Trophoblast cell (in vitro differentiated cells and primary cell): ENCODE data around the gene EMILIN3.

Experiments used
- DNase-seq, 2 donors: peaks; one replicate each; pipeline ENCODE4 v3.0.0-alpha.2; 2016
- H2AFZ ChIP-seq: 2 replicates; pipeline ENCODE4 v1.6.1; 2013; ENCODE audit warnings: low read length, moderate library complexity, mild to moderate bottlenecking; ENCODE audit not compliant: insufficient read depth, poor library complexity
- H2AK5ac ChIP-seq: 2 replicates; pipeline ENCODE4 v1.6.1; 2013; ENCODE audit warnings: mild to moderate bottlenecking, low read length
- H2BK120ac ChIP-seq: 2 replicates; pipeline ENCODE4 v1.6.1; 2013; ENCODE audit warnings: low read length, mild to moderate bottlenecking, moderate library complexity; ENCODE audit not compliant: insufficient read depth, poor library complexity
- H2BK12ac ChIP-seq: 2 replicates; pipeline ENCODE4 v1.6.1; 2013; ENCODE audit warnings: mild to moderate bottlenecking, low read length, moderate library complexity
- H2BK5ac ChIP-seq: 2 replicates; pipeline ENCODE4 v1.6.1; 2013; ENCODE audit warnings: low read length, low read depth, moderate library complexity, mild to moderate bottlenecking; ENCODE audit not compliant: poor library complexity
- H3K14ac ChIP-seq: 2 replicates; pipeline ENCODE4 v1.6.1; 2013; ENCODE audit warnings: mild to moderate bottlenecking, low read length
- H3K18ac ChIP-seq: 2 replicates; pipeline ENCODE4 v1.6.1; 2013; ENCODE audit warnings: mild to moderate bottlenecking, low read length
- H3K23ac ChIP-seq: 2 replicates; pipeline ENCODE4 v1.6.1; 2013; ENCODE audit warnings: low read length
- H3K27ac ChIP-seq: 2 replicates; pipeline ENCODE4 v1.5.1; 2013; ENCODE audit warnings: low read depth, mild to moderate bottlenecking, inconsistent platforms, low read length, moderate library complexity
- H3K27me3 ChIP-seq: 2 replicates; pipeline ENCODE4 v1.6.1; 2013; ENCODE audit warnings: inconsistent platforms, mild to moderate bottlenecking, low read length, moderate library complexity; ENCODE audit not compliant: insufficient read depth
- H3K36me3 ChIP-seq, 2 experiments: 1 replicate in 1 of 2; 2 replicates in 1 of 2; pipeline ENCODE4 v1.6.1; 2013; ENCODE audit warnings: low read length in 2 of 2, mild to moderate bottlenecking in 2 of 2, moderate library complexity in 1 of 2; ENCODE audit not compliant: insufficient read depth in 2 of 2, control insufficient read depth in 1 of 2
- H3K4ac ChIP-seq: 2 replicates; pipeline ENCODE4 v1.6.1; 2013; ENCODE audit warnings: low read depth, mild to moderate bottlenecking, low read length, moderate library complexity
- H3K4me1 ChIP-seq, 2 experiments: 1 replicate in 1 of 2; 2 replicates in 1 of 2; pipeline ENCODE4 v1.6.1; 2013; ENCODE audit warnings: low read length in 2 of 2, mild to moderate bottlenecking in 2 of 2, moderate library complexity in 1 of 2; ENCODE audit not compliant: insufficient read depth in 2 of 2, control insufficient read depth in 1 of 2
- H3K4me2 ChIP-seq: 2 replicates; pipeline ENCODE4 v1.6.1; 2013; ENCODE audit warnings: inconsistent platforms, mild to moderate bottlenecking, low read length, moderate library complexity
- H3K4me3 ChIP-seq: 2 replicates; pipeline ENCODE4 v1.5.1; 2013; ENCODE audit warnings: mild to moderate bottlenecking, low read depth, low read length, inconsistent platforms
- H3K79me1 ChIP-seq: one replicate; pipeline ENCODE4 v1.6.1; 2013; ENCODE audit warnings: low read length
- H3K79me2 ChIP-seq: 2 replicates; pipeline ENCODE4 v1.6.1; 2013; ENCODE audit warnings: low read length, mild to moderate bottlenecking; ENCODE audit not compliant: control insufficient read depth, insufficient read depth, poor library complexity
- H3K9ac ChIP-seq: 2 replicates; pipeline ENCODE4 v1.6.1; 2013; ENCODE audit warnings: mild to moderate bottlenecking, low read length
- H3K9me3 ChIP-seq: 2 replicates; pipeline ENCODE4 v1.6.1; 2013; ENCODE audit warnings: low read depth, mild to moderate bottlenecking, control low read depth, inconsistent platforms, low read length; ENCODE audit not compliant: insufficient read depth
- H4K12ac ChIP-seq: 2 replicates; pipeline ENCODE4 v1.6.1; 2013; ENCODE audit warnings: low read depth, mild to moderate bottlenecking, low read length, moderate library complexity
- H4K8ac ChIP-seq: 2 replicates; pipeline ENCODE4 v1.6.1; 2013; ENCODE audit warnings: low read depth, mild to moderate bottlenecking, low read length, moderate library complexity
- H4K91ac ChIP-seq: one replicate; pipeline ENCODE4 v1.6.1; 2013; ENCODE audit warnings: low read depth, mild to moderate bottlenecking, low read length, moderate library complexity
- WGBS: extraction: QIAGEN DNeasy Blood & Tissue Kit; methylation state at CpG from one replicate; pipeline ENCODE4 v1.1.7; 2013; ENCODE audit warnings: missing lambda C conversion rate; ENCODE audit not compliant: insufficient read length, insufficient coverage; ENCODE audit errors: extremely low coverage; 5-methylcytosine and 5-hydroxymethylcytosine counted together

EMILIN3 gene

GRCh38 chr20:41406896-41407444, 40.4 kb upstream of the EMILIN3 start:
- H3K27me3 ChIP-seq = no peaks in the 10 kb centered on the region
- no peak overlapping the region for H2BK120ac ChIP-seq
- no peak overlapping the region for H3K4ac ChIP-seq
- peaks cover 24 to 56% of the 10 kb centered on the region in 2 experiments for H3K36me3 ChIP-seq
- no peak overlapping the region for H3K4me2 ChIP-seq
- H2AK5ac ChIP-seq = no peak overlapping the region
- no peaks in the 10 kb centered on the region for H3K79me2 ChIP-seq
- no CpG with 5 or more reads among the region's 7 CpGs for WGBS
- no peak overlapping the region for H4K8ac ChIP-seq
- H4K91ac ChIP-seq = no peak overlapping the region
- H2BK12ac ChIP-seq = no peak overlapping the region
- H3K9ac ChIP-seq = no peak overlapping the region
- H3K27ac ChIP-seq = no peak overlapping the region
- peak; percentile 87 to 89 for DNase-seq
- H3K18ac ChIP-seq = no peak overlapping the region
- H3K4me3 ChIP-seq = no peak overlapping the region
- H3K9me3 ChIP-seq = peaks cover 1% of the 10 kb centered on the region
- H3K23ac ChIP-seq = no peak overlapping the region
- H3K79me1 ChIP-seq = no peaks in the 10 kb centered on the region
- H2BK5ac ChIP-seq = no peak overlapping the region
- H3K14ac ChIP-seq = no peak overlapping the region
- no peak overlapping the region for H4K12ac ChIP-seq
- H2AFZ ChIP-seq = no peak overlapping the region
- H3K4me1 ChIP-seq = peaks cover 9 to 14% of the 10 kb centered on the region in 2 experiments

- no peak overlapping the region for H2BK5ac ChIP-seq
- H3K4me2 ChIP-seq = no peak overlapping the region
- H3K79me1 ChIP-seq = no peaks in the 10 kb centered on the region
- H3K4ac ChIP-seq = no peak overlapping the region
- H2AFZ ChIP-seq = no peak overlapping the region
- no peak overlapping the region for H3K23ac ChIP-seq
- no peak overlapping the region for H4K12ac ChIP-seq
- H2AK5ac ChIP-seq = no peak overlapping the region
- H2BK12ac ChIP-seq = no peak overlapping the region
- H3K14ac ChIP-seq = no peak overlapping the region
- no peak overlapping the region for H3K18ac ChIP-seq
- H3K27me3 ChIP-seq = no peaks in the 10 kb centered on the region
- H3K4me3 ChIP-seq = no peak overlapping the region
- H3K27ac ChIP-seq = no peak overlapping the region
- H3K9me3 ChIP-seq = peaks cover 1% of the 10 kb centered on the region
- H3K79me2 ChIP-seq = no peaks in the 10 kb centered on the region
- no peak for DNase-seq
- no peak overlapping the region for H2BK120ac ChIP-seq
- peaks cover 9 to 12% of the 10 kb centered on the region in 2 experiments for H3K4me1 ChIP-seq
- no peak overlapping the region for H3K9ac ChIP-seq
- peaks cover 22 to 53% of the 10 kb centered on the region in 2 experiments for H3K36me3 ChIP-seq
- H4K8ac ChIP-seq = no peak overlapping the region
- WGBS = no CpG with 5 or more reads among the region's 10 CpGs
- no peak overlapping the region for H4K91ac ChIP-seq
Observed at GRCh38 chr20:41406353-41406752, 39.7 kb upstream of the EMILIN3 start.

- no peak overlapping the region for H4K12ac ChIP-seq
- H3K27ac ChIP-seq = no peak overlapping the region
- H3K18ac ChIP-seq = no peak overlapping the region
- DNase-seq = no peak
- no peak overlapping the region for H3K4ac ChIP-seq
- H2BK12ac ChIP-seq = no peak overlapping the region
- H3K14ac ChIP-seq = no peak overlapping the region
- H4K8ac ChIP-seq = no peak overlapping the region
- no peaks in the 10 kb centered on the region for H3K79me2 ChIP-seq
- no peak overlapping the region for H3K9ac ChIP-seq
- peaks cover 22 to 48% of the 10 kb centered on the region in 2 experiments for H3K36me3 ChIP-seq
- no peak overlapping the region for H2BK120ac ChIP-seq
- H3K27me3 ChIP-seq = no peaks in the 10 kb centered on the region
- no peak overlapping the region for H2AK5ac ChIP-seq
- H3K4me3 ChIP-seq = no peak overlapping the region
- no CpG with 5 or more reads among the region's 3 CpGs for WGBS
- H4K91ac ChIP-seq = no peak overlapping the region
- no peak overlapping the region for H3K23ac ChIP-seq
- no peak overlapping the region for H3K4me2 ChIP-seq
- H3K9me3 ChIP-seq = peaks cover 1% of the 10 kb centered on the region
- H3K4me1 ChIP-seq = peaks cover 9 to 12% of the 10 kb centered on the region in 2 experiments
- H2AFZ ChIP-seq = no peak overlapping the region
- H2BK5ac ChIP-seq = no peak overlapping the region
- H3K79me1 ChIP-seq = no peaks in the 10 kb centered on the region
Observed at GRCh38 chr20:41405436-41405835, 38.8 kb upstream of the EMILIN3 start.

GRCh38 chr20:41403604-41404003, 37.0 kb upstream of the EMILIN3 start:
- no CpG with 5 or more reads among the region's 12 CpGs for WGBS
- no peak overlapping the region for H3K14ac ChIP-seq
- H2BK12ac ChIP-seq = no peak overlapping the region
- H3K4me3 ChIP-seq = no peak overlapping the region
- H4K91ac ChIP-seq = no peak overlapping the region
- H3K23ac ChIP-seq = no peak overlapping the region
- peaks cover 1% of the 10 kb centered on the region for H3K9me3 ChIP-seq
- H3K18ac ChIP-seq = no peak overlapping the region
- no peak overlapping the region for H4K8ac ChIP-seq
- H3K4ac ChIP-seq = no peak overlapping the region
- no peak overlapping the region for H3K27ac ChIP-seq
- H2BK5ac ChIP-seq = no peak overlapping the region
- peaks cover 18 to 34% of the 10 kb centered on the region in 2 experiments for H3K36me3 ChIP-seq
- peaks cover 12 to 17% of the 10 kb centered on the region in 2 experiments for H3K4me1 ChIP-seq
- no peak overlapping the region for H3K9ac ChIP-seq
- H3K4me2 ChIP-seq = no peak overlapping the region
- H2AFZ ChIP-seq = no peak overlapping the region
- no peak overlapping the region for H2AK5ac ChIP-seq
- no peaks in the 10 kb centered on the region for H3K27me3 ChIP-seq
- H3K79me2 ChIP-seq = no peaks in the 10 kb centered on the region
- no peak overlapping the region for H2BK120ac ChIP-seq
- no peak for DNase-seq
- H3K79me1 ChIP-seq = peaks cover 4% of the 10 kb centered on the region
- H4K12ac ChIP-seq = no peak overlapping the region
